Neural cell (in vitro differentiated cells): ENCODE data around the gene BICDL1. TPM values are rescaled to one million over a fixed set of nuclear protein-coding genes. Genes with fewer than 3 reads are reported as not detected.

Experiments used
- H2AFZ ChIP-seq: fragments of 200-600, 300-800 bp; sonication (generic), shearing (Covaris generic); 2 replicates; pipeline ENCODE4 v1.6.0; 2014; ENCODE audit warnings: low read depth, mild to moderate bottlenecking, antibody characterized with exemption, low read length, moderate library complexity
- H3F3A ChIP-seq: fragments of 200-600 bp; shearing (Covaris generic); 2 replicates; pipeline ENCODE4 v1.6.1; 2016; ENCODE audit warnings: mild to moderate bottlenecking, moderate library complexity, mixed read lengths, antibody characterized with exemption, low read length; ENCODE audit not compliant: insufficient read depth, poor library complexity, severe bottlenecking
- H3K27ac ChIP-seq: fragments of 200-600, 300-800 bp; sonication (generic), shearing (Covaris generic); 2 replicates; pipeline ENCODE4 v1.5.1; 2014; ENCODE audit warnings: mild to moderate bottlenecking, low read length, moderate library complexity
- H3K27me3 ChIP-seq: fragments of 300-800, 200-600 bp; sonication (generic), shearing (Covaris generic); 2 replicates; pipeline ENCODE4 v1.6.0; 2014; ENCODE audit warnings: mild to moderate bottlenecking, low read depth, low read length, moderate library complexity; ENCODE audit not compliant: insufficient read depth
- H3K36me3 ChIP-seq: fragments of 300-800, 200-600 bp; sonication (generic), shearing (Covaris generic); 2 replicates; pipeline ENCODE4 v1.5.1; 2014; ENCODE audit warnings: mild to moderate bottlenecking, antibody characterized with exemption, low read length, moderate library complexity; ENCODE audit not compliant: insufficient read depth
- H3K4me2 ChIP-seq: fragments of 300-800, 200-600 bp; sonication (generic), shearing (Covaris generic); 2 replicates; pipeline ENCODE4 v1.6.0; 2014; ENCODE audit warnings: mild to moderate bottlenecking, low read length
- H3K4me3 ChIP-seq: fragments of 300-800, 200-600 bp; sonication (generic), shearing (Covaris generic); 2 replicates; pipeline ENCODE4 v1.5.1; 2014; ENCODE audit warnings: mild to moderate bottlenecking, low read length, moderate library complexity
- H3K79me2 ChIP-seq: fragments of 200-600 bp; shearing (Covaris generic); replicated peaks from 2 replicates; pipeline ENCODE4 v1.6.0; 2014; ENCODE audit warnings: mild to moderate bottlenecking, low read length, moderate library complexity; ENCODE audit not compliant: insufficient read depth
- H3K9ac ChIP-seq: fragments of 300-800, 200-600 bp; sonication (generic), shearing (Covaris generic); 2 replicates; pipeline ENCODE4 v1.6.1; 2016; ENCODE audit warnings: mild to moderate bottlenecking, low read length, mixed read lengths
- H3K9me2 ChIP-seq: fragments of 200-600 bp; shearing (Covaris generic); 2 replicates; pipeline ENCODE4 v1.6.1; 2016; ENCODE audit warnings: mild to moderate bottlenecking, low read length, mixed read lengths; ENCODE audit not compliant: insufficient read depth
- H3K9me3 ChIP-seq: fragments of 200-600, 300-800 bp; sonication (generic), shearing (Covaris generic); 2 replicates; pipeline ENCODE4 v1.6.1; 2016; ENCODE audit warnings: mild to moderate bottlenecking, mixed run types, low read length, moderate library complexity, mixed read lengths
- H4K20me1 ChIP-seq: fragments of 200-600 bp; shearing (Covaris generic); 2 replicates; pipeline ENCODE4 v1.6.1; 2016; ENCODE audit warnings: mild to moderate bottlenecking, mixed run types; ENCODE audit not compliant: insufficient read depth
- CTCF ChIP-seq: fragments of 450-650 bp; IDR thresholded peaks from 2 replicates; pipeline ENCODE4 v1.5.1; 2014; ENCODE audit warnings: antibody characterized with exemption, mild to moderate bottlenecking, moderate library complexity; ENCODE audit not compliant: poor library complexity, severe bottlenecking
- EP300 ChIP-seq: fragments of 450-650 bp; conservative IDR thresholded peaks from 2 replicates; pipeline ENCODE4 v1.6.1; 2014; ENCODE audit warnings: antibody characterized with exemption, mild to moderate bottlenecking, moderate library complexity; ENCODE audit not compliant: poor library complexity, severe bottlenecking
- EZH2 ChIP-seq: fragments of 200-600, 300-800 bp; shearing (Covaris generic), sonication (generic); IDR thresholded peaks from 2 replicates; pipeline ENCODE4 v1.6.1; 2014; ENCODE audit warnings: antibody characterized with exemption, low read length, borderline replicate concordance, mild to moderate bottlenecking; ENCODE audit not compliant: insufficient read depth, poor library complexity, severe bottlenecking
- MXI1 ChIP-seq: fragments of 450-650 bp; conservative IDR thresholded peaks from 2 replicates; pipeline ENCODE4 v1.6.1; 2014; ENCODE audit warnings: antibody characterized with exemption, mild to moderate bottlenecking; ENCODE audit not compliant: poor library complexity, severe bottlenecking
- POLR2AphosphoS5 ChIP-seq: IDR thresholded peaks from 2 replicates; pipeline ENCODE4 v1.6.1; 2012
- RAD21 ChIP-seq: fragments of 450-650 bp; conservative IDR thresholded peaks from 2 replicates; pipeline ENCODE4 v1.6.1; 2014; ENCODE audit warnings: antibody characterized with exemption, mild to moderate bottlenecking, moderate library complexity
- REST ChIP-seq: IDR thresholded peaks from 2 replicates; pipeline ENCODE4 v1.6.1; 2012; ENCODE audit warnings: borderline replicate concordance
- SMC3 ChIP-seq: fragments of 450-650 bp; conservative IDR thresholded peaks from 2 replicates; pipeline ENCODE4 v1.6.1; 2014; ENCODE audit warnings: antibody characterized with exemption, mild to moderate bottlenecking, moderate library complexity; ENCODE audit not compliant: poor library complexity
- TAF1 ChIP-seq: IDR thresholded peaks from 2 replicates; pipeline ENCODE4 v1.6.1; 2012; ENCODE audit warnings: low read depth
- polyA plus RNA-seq: library from polyadenylated mRNA; depleted of rRNA; stranded (reverse); fragments of >200 nt; gene quantifications from 2 replicates; pipeline ENCODE4 v1.2.3, GENCODE V29; 2014

Gene BICDL1
- polyA plus RNA-seq, 1 donor from 2014 or later, result 136 TPM

GRCh38 chr12:120140603-120141002 lies 151.6 kb downstream of the BICDL1 start:
- Histone ChIP-seq H3K27ac (no peak overlapping the region), H3F3A (no peaks in the 10 kb centered on the region), H3K9me3 (no peaks in the 10 kb centered on the region), H3K79me2 (no peaks in the 10 kb centered on the region), H3K4me3 (no peak overlapping the region), H3K36me3 (peaks cover 9% of the 10 kb centered on the region), H2AFZ (no peak overlapping the region), H4K20me1 (no peaks in the 10 kb centered on the region), H3K9me2 (no peaks in the 10 kb centered on the region), H3K4me2 (no peak overlapping the region), H3K9ac (no peak overlapping the region), H3K27me3 (no peaks in the 10 kb centered on the region)
- TF ChIP-seq MXI1 (no peak), EP300 (no peak), SMC3 (no peak), CTCF (no peak), TAF1 (no peak)

- no peak overlapping the region for H3K27ac ChIP-seq
- peaks cover 9% of the 10 kb centered on the region for H3K36me3 ChIP-seq
- no peak overlapping the region for H2AFZ ChIP-seq
- H3K9ac ChIP-seq, result no peak overlapping the region
- H3K4me3 ChIP-seq, result no peak overlapping the region
- no peak overlapping the region for H3K4me2 ChIP-seq
- H3K27me3 ChIP-seq, result no peaks in the 10 kb centered on the region
- no peaks in the 10 kb centered on the region for H3F3A ChIP-seq
- H3K9me2 ChIP-seq, result no peaks in the 10 kb centered on the region
- H4K20me1 ChIP-seq, result no peaks in the 10 kb centered on the region
- H3K79me2 ChIP-seq, result no peaks in the 10 kb centered on the region
- TF ChIP-seq SMC3 (no peak), EZH2 (no peak), RAD21 (no peak), CTCF (no peak), POLR2AphosphoS5 (no peak), MXI1 (no peak), REST (no peak), TAF1 (no peak), EP300 (no peak)
- H3K9me3 ChIP-seq, result no peaks in the 10 kb centered on the region
These were observed 152.3 kb downstream of the BICDL1 start for GRCh38 chr12:120141336-120141735.
